Calu3 (cell line): ENCODE results near the gene ARHGAP29. TPM values are rescaled to one million over a fixed set of nuclear protein-coding genes. Genes with fewer than 3 reads are reported as not detected.

Experiments
- BruUV-seq: library from RNA; stranded (reverse); fragments of 400-500 nt; replicated peaks from 2 replicates; lab custom pipeline; 2021; lab: Mats Ljungman, UMichigan
- CTCF ChIA-PET: fragments of 300-600 bp; sonication (Branson Sonifier 250); formaldehyde crosslinking; loops from one replicate; lab custom pipeline; 2022; ENCODE audit warnings: antibody characterized with exemption; lab: Charles Lee
- DNase-seq: peaks from one replicate; pipeline ENCODE4 v3.0.0; 2022
- H3K27ac Mint-ChIP-seq: one replicate; pipeline ENCODE4 v1.8.0; 2022; ENCODE audit warnings: mixed read lengths; ENCODE audit not compliant: unreplicated experiment
- H3K27me3 Mint-ChIP-seq: one replicate; pipeline ENCODE4 v1.8.0; 2022; ENCODE audit warnings: mixed read lengths; ENCODE audit not compliant: unreplicated experiment
- H3K36me3 Mint-ChIP-seq: one replicate; pipeline ENCODE4 v1.8.0; 2022; ENCODE audit warnings: mild to moderate bottlenecking, moderate library complexity, mixed read lengths; ENCODE audit not compliant: insufficient read depth, unreplicated experiment
- H3K4me1 Mint-ChIP-seq: one replicate; pipeline ENCODE4 v1.8.0; 2022; ENCODE audit warnings: mild to moderate bottlenecking, low read depth, mixed read lengths; ENCODE audit not compliant: unreplicated experiment
- H3K4me3 Mint-ChIP-seq: one replicate; pipeline ENCODE4 v1.8.0; 2022; ENCODE audit warnings: mild to moderate bottlenecking, low read depth, moderate library complexity, mixed read lengths; ENCODE audit not compliant: unreplicated experiment
- H3K9me3 Mint-ChIP-seq: one replicate; pipeline ENCODE4 v1.8.0; 2022; ENCODE audit warnings: low read depth, mixed read lengths; ENCODE audit not compliant: unreplicated experiment
- intact Hi-C: fragments of 100-400 bp; cut with micrococcal nuclease; formaldehyde crosslinking; loops from one replicate; pipeline ENCODE4 v1.10.0; 2022; ENCODE audit not compliant: unreplicated experiment
- total RNA-seq: library from RNA; stranded (reverse); gene quantifications from 2 replicates; pipeline ENCODE4 v1.2.3, GENCODE V29; 2022
- TF ChIP-seq, protein P1 (sequence below): fragments of 200-600 bp; IDR thresholded peaks from one replicate; pipeline ENCODE4 v1.8.0; 2022; ENCODE audit warnings: antibody characterized with exemption; ENCODE audit not compliant: unreplicated experiment

The ARHGAP29 gene
- total RNA-seq, 1 experiment from 2014 or later = 57.9 TPM

DNA sequence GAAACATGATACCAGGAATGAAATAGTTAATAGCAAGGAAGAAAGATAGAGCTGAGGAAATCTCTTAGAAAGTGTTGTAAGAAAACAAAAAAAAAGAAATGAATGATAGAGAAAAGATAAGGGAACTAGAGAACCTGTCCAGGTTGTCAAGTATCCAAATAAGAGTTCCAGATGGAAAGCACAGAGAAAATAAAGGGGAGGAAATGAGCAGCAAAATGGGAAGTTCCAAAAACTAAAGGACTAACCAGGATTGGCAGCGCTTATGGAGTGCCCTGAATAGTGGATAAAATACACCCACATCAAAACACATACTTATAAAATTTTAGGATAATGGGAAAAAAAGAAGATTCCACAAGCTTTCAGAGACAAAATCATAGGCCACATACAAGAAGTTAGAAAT, 55.2 kb downstream of the ARHGAP29 start:
- CTCF ChIA-PET = no interaction called here
- DNase-seq = no peak
- Mint-ChIP-seq H3K9me3 (no peaks in the 10 kb centered on the region), H3K4me3 (no peak overlapping the region), H3K36me3 (peaks cover 74% of the 10 kb centered on the region), H3K4me1 (no peaks in the 10 kb centered on the region), H3K27me3 (no peaks in the 10 kb centered on the region), H3K27ac (no peak overlapping the region)
- BruUV-seq = no TSS peak
- TF ChIP-seq, protein P1, sequence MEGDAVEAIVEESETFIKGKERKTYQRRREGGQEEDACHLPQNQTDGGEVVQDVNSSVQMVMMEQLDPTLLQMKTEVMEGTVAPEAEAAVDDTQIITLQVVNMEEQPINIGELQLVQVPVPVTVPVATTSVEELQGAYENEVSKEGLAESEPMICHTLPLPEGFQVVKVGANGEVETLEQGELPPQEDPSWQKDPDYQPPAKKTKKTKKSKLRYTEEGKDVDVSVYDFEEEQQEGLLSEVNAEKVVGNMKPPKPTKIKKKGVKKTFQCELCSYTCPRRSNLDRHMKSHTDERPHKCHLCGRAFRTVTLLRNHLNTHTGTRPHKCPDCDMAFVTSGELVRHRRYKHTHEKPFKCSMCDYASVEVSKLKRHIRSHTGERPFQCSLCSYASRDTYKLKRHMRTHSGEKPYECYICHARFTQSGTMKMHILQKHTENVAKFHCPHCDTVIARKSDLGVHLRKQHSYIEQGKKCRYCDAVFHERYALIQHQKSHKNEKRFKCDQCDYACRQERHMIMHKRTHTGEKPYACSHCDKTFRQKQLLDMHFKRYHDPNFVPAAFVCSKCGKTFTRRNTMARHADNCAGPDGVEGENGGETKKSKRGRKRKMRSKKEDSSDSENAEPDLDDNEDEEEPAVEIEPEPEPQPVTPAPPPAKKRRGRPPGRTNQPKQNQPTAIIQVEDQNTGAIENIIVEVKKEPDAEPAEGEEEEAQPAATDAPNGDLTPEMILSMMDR = no peak
- intact Hi-C loops = no loop called here

DNA sequence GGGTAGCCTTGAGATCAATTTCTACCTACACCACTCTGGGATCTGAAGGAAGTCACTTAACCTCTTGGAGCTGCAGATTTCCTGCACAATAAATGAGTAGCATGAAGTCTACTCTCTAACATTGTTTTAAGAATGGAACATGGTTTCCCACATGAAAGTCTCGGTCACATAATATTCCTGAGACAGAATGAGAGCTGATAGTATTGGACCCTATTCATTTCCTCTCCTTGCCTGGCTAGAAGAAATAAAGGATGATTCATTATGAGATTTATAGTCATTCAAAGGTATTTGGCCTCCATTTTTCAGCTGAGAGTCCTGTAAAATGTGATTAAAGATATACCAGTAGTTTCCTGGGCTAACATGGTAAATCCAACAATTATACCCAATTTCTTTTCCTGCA, 56.7 kb downstream of the ARHGAP29 start:
- no peak for DNase-seq
- TF ChIP-seq, protein P1 = no peak
- H3K9me3 Mint-ChIP-seq = no peaks in the 10 kb centered on the region
- CTCF ChIA-PET = interaction anchor here (1.7 kb wide), 1 partner anchor 117 kb away, joined by 4 read pairs; no protein-coding TSS in a partner anchor
- H3K36me3 Mint-ChIP-seq = peaks cover 81% of the 10 kb centered on the region
- no peak overlapping the region for H3K27ac Mint-ChIP-seq
- BruUV-seq = no TSS peak
- no peaks in the 10 kb centered on the region for H3K27me3 Mint-ChIP-seq
- no peak overlapping the region for H3K4me3 Mint-ChIP-seq
- no peaks in the 10 kb centered on the region for H3K4me1 Mint-ChIP-seq
- intact Hi-C loops = no loop called here

DNA sequence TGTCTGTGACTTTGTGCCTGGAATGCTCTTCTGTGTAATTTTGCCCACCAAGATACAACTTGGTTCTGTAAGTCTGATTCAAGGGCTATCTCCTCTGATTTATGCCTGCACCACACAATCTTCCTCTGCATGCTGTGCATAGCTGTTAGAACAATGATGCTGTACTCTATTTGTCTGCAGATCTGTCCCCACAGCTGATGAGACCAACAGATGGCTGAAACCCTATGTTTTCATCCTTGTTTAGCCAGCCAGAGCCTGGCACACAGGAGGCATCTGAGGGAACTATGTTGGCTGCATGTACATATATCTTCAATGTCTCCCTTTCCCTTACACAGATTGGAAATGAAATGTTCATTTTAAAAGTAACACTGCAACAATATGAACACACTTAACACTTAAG, 58.5 kb downstream of the ARHGAP29 start:
- BruUV-seq = no TSS peak
- no peak overlapping the region for H3K27ac Mint-ChIP-seq
- no peak for DNase-seq
- H3K4me3 Mint-ChIP-seq = no peak overlapping the region
- intact Hi-C loops = no loop called here
- peaks cover 82% of the 10 kb centered on the region for H3K36me3 Mint-ChIP-seq
- CTCF ChIA-PET = no interaction called here
- TF ChIP-seq, protein P1 = no peak
- H3K9me3 Mint-ChIP-seq = no peaks in the 10 kb centered on the region
- no peaks in the 10 kb centered on the region for H3K27me3 Mint-ChIP-seq
- H3K4me1 Mint-ChIP-seq = no peaks in the 10 kb centered on the region

DNA sequence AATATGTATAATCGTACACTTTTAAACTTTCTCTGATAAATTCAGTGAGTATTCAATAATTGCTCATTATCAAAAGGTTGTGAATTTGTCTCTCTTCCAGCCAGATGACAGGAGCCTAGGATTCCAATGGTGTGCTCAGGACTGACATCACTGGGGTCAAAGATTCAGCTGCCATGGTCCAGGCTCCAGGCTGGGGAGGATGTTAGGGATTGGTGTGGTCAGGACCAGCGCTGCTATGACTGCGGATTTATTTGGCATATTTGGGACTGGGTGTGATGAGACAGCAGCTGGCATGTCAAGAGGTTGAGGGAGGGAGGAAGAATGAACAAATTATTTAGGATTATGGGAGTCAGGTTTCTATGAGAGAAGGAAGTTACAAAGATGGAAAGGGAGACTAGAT, 68.3 kb downstream of the ARHGAP29 start:
- Mint-ChIP-seq H3K27me3 (no peaks in the 10 kb centered on the region), H3K4me3 (no peak overlapping the region), H3K9me3 (peaks cover 3% of the 10 kb centered on the region), H3K36me3 (peaks cover 49% of the 10 kb centered on the region), H3K27ac (no peak overlapping the region), H3K4me1 (no peaks in the 10 kb centered on the region)
- intact Hi-C loops = no loop called here
- TF ChIP-seq, protein P1 = no peak
- no peak for DNase-seq
- BruUV-seq = no TSS peak
- CTCF ChIA-PET = no interaction called here
